Eye (tissue), 1 donor: ENCODE data around the gene KRT79.
"Not testable (repeated sequence)": the region's sequence is repeated elsewhere in the genome, so short reads cannot be mapped to it uniquely, and the experiment has no call there.

Experiments
- DNase-seq: peaks from one replicate; pipeline ENCODE4 v3.0.0-alpha.2; 2015

The KRT79 gene

DNA sequence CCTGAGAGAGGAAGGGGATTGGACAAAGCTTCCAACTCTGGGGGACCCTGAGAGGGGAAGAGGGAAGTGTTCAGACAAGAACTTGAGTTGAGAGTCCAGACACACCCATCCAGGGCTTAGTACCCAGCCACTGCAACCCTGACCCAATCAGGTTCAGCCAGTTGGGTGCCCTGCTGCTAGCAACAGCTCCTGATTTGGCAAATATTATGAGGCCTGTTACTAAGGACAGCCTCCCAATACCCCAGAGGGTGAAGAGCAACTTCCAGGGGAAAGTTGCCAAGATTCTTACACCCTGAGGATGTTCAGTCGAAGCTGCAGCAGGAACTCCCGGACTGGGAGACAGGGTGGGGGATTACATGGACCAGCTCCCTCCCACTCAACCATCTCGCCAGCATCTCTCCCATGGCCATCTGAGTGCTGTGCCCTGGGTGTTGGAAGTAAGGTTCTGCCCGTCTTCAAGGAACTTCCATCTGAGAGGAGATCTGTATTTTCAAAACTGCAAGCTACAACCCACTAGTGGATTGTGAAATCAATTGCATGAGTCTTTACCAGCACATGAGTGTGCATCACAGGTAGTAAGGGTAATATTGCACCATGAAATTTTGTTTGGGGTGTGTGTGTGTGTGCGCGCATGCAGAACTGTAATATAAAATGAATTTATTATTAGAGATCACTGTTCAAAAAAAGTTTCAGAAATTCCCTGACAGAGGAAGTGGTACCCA, 26.2 kb upstream of the KRT79 start:
- DNase-seq: no peak

DNA sequence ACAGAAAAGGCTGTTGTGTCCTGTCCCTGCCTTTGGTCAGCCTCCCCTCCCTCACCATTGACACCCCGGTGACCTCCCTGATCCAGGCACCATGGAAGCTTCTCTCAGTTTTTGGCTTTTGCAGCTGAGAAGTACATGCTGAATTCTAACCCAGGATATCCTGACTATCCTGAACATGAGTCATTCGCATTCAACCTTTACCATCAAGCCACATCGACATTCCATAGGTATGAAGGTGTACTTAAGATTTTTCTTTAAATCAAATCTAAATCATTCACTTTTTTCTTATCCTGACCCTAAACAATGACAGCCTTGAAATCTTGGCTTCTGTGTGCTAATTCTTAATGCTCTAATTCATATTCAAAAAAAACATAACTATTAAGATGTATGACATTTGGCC, 23.4 kb upstream of the KRT79 start:
- DNase-seq: no peak

DNA sequence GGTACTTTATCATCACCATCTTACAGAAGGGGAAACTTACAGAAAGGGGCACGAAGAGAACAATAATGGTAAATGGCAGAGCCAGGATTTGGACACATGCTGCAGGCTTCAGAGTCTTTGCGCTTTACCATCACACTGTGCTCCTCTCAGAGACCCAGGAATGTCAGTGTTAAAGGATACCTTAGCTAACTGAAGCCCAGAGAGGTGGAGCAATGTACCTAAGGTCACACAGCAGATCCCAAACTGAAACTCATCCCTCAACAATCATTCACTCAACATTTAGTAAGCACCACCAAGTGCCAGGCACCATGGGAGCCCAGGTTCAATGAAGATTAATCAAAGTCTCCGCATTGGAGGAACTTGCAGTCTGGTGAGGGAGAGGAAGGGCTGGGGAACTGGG, 22.7 kb upstream of the KRT79 start:
- DNase-seq: no peak

DNA sequence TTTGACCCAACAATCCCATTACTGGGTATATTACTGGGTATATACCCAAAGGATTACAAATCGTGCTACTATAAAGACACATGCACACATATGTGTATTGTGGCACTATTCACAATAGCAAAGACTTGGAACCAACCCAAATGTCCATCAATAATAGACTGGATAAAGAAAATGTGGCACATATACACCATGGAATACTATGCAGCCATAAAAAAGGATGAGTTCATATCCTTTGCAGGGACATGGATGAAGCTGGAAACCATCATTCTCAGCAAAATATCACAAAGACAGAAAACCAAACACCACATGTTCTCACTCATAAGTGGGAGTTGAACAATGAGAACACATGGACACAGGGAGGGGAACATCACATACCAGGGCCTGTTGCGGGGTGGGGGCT, 22.0 kb upstream of the KRT79 start:
- not testable (repeated sequence) for DNase-seq

DNA sequence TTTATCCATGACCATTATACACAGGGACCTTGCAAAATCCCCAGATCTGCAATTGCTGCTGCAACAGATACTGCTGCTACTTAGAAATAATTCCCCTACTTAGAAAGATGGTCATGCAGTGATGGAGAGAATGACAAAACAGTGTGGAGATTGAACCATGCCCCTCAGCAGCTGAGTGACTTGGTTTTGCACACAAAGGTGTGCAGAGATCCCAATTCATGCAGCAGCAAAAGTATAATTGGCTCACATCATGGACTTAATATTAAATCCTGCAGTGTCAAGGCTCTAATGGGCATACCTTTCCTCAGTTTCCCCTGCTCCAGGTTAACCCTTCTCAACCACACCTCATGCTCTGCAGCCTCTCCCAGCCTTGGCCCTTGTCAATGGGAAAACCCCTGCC, 17.7 kb upstream of the KRT79 start:
- no peak for DNase-seq

DNA sequence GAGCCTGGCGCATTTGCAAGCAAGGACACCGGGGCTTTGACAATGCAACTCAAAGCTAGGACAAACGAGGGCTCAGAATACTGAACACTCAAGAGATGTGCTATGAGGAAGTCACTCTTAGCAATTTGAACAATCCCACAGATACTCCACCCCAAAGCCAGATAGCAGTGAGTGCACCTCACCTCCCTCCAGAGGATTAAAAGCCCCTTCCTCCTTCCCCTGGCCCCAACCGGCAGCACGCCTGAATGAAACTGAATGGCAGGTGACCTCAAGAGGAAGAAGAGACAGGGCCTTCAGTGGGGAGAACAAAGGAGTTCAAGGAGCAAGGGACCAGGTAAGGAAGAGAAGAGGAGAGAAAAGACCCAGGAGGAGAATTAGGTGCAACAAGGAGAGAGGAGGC, 16.6 kb upstream of the KRT79 start:
- DNase-seq: no peak

DNA sequence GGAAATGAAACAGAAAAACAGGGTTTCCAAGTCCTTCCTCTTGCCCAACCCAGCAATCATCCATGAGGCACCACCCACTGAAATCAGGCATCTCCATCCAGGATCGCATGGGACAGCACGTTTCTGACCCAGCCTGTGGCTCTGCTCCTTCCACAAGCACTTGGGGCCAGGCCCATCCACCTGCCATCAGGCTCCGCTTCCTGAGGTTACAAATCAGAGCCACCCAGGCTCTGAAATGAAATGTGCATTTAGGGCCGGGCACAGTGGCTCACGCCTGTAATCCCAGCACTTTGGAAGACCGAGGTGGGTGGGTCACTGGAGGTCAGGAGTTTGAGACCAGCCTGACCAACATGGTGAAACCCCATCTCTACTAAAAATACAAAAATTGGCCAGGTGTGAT, 15.4 kb upstream of the KRT79 start:
- DNase-seq: no peak

DNA sequence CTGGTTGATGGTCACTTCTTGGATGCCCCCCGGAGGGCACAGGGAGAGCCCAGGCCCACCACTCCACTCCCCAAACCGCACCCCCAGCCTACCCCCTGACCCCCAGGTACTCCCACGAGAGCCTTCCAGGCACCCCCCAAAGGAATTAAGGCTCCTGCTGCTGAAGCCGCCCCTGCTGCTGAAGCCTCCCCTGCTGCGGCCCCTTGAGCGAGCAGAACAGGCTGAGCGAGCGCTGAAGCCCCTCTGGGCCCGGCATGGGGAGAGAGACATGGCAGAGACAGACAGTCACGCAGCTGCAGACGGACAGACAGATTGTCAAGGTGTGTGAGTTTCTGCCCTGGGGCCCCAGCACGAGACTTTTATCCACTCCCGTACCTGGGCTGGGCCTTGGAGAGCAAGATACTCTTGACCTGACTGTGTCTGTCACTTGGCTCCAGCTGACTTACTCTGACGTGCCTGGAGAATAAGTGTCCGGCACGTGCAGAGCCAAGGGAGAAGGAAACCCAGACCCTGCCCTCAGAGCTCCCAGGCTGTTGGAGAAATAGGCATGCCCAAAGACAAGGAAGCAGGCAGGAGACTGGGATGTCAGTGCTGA, 14.6 kb upstream of the KRT79 start, which contains the start of gene KRT78:
Gene KRT78, minus strand, starts transcription at position 334 of the 595 bp plus-strand sequence. Its CDS starts 64 bp downstream, at position 270.
- no peak for DNase-seq

DNA sequence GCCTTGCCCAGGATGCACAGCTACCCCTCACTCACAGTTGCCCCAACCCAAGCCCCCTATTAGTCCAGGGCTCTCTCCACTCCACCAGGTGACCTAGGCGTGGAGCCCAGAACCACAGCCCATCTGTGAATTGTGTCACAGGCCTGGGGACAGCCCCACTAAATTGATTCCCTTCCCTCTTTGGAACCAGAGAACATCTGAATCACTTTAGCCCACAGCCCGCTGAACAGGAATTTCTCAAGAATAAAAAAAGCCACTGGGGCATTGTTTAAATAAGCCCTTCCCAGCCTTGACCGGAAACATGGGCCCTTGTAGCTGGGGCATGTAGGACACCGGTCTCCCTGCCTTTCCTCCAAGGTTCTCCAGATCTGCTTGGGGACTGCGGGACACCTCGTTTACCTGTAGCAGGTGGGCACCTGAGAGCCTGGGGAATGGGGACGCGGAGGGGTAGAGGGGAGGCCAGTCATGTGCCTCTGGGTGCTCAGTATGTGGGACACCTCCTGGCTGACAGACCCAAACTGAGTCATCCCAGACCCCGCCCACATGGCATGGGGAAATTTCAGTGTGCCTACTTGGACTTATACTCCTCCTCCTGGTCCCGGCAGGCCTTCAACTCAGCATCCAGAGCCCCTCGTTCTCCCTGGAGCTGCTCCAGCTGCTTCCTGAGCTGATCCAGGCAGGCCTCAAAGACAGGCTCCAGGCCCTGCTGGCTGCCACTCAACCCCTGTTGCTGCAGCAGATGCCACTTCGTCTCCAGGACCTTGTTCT, 13.4 kb upstream of the KRT79 start:
- DNase-seq: no peak

DNA sequence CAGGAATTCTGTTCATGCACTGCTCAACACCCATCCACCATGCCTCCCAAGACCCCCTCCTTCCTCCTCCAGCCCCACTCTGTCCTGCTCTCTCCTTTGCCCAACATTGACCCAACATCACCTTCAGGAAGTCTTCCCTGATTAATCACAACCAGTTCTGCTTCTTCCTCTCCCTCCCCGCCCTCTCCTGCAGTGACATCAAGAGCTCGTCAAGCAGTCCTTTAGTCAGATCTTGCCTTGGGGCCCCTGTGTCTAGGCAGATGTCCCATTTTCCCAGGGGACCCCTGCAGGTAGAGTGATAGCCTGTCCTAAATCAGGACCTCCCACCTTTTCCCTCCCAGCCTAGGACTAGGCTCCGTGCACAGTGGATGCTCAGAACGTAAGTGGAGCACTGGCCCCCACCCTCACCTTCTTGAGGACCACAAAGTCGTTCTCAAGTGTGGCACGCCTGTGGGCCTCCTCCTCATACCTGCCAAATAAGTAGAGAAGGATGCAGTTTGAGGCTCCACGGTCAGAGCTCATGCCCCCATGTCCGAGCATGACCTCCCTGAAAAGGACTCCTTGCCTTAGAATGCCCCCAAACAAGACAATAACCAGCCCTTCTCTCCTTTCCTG, 12.4 kb upstream of the KRT79 start:
- DNase-seq: no peak

DNA sequence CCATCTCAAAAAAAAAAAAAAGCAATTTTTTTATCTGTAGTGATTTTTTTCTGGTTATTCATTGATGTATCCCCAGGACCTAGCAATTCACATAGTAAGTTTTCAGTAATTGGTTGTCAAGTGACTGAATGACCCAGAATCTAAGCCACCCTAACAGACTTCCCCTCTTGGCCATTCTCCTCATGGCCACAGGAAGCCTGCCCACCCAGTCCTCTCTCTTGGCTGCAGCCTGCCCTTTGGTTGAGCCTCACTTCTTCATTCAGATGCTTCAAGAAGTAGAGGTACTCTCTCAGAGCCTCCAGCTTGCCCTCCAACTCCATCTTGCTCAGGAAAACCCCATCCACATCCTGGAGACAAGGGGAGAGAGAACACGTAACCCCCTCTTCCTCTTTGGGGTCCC, 11.8 kb upstream of the KRT79 start:
- DNase-seq: no peak

DNA sequence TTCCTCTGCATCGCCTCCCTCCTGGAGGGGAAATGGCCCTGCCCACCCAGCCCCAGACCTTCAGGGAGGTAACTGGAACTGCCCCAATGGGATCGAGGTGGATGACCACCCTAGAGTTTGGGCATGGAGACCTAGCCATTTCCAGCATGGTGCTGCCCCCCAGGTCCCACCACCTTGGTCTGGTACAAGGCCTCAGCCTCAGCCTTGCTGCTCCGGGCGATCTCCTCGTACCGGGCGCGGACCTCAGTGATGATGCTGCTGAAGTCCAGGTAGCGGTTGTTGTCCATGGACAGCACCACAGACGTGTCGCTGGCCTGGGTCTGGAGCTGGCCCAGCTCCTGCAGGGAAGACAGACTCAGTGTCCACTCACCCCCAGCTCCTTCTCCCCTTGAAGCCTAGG, 10.3 kb upstream of the KRT79 start:
- no peak for DNase-seq

DNA sequence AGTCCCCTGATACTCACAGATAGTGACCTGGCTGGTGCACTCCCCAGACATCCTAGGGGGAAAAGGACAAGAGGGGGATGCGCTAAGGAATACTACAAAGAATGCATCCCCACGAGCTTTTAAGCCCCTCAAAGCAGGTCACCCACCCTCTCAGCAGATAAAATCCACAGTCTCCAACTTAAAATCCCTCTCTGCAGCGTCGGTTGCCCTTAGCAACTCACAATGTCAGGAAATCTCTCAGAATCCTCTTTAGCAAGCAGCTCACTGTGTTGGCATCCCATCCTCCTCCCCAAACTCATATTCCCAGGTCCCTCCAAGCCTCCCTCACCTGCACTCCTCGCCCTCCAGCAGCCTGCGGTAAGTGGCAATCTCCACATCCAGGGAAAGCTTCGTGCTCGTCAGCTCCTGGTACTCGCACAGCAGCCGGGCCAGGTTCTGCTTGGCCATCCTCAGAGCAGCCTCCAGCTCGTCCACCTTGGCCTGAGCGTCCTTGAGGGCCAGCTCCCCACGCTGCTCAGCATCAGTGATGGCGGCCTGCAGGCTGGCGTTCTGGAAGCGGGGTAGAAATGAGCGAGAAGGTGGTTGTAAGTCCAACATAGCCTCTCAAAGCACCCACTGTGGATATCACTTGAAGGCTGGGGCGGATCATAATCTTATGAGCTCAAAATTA, 5.5 kb upstream of the KRT79 start:
- no peak for DNase-seq

DNA sequence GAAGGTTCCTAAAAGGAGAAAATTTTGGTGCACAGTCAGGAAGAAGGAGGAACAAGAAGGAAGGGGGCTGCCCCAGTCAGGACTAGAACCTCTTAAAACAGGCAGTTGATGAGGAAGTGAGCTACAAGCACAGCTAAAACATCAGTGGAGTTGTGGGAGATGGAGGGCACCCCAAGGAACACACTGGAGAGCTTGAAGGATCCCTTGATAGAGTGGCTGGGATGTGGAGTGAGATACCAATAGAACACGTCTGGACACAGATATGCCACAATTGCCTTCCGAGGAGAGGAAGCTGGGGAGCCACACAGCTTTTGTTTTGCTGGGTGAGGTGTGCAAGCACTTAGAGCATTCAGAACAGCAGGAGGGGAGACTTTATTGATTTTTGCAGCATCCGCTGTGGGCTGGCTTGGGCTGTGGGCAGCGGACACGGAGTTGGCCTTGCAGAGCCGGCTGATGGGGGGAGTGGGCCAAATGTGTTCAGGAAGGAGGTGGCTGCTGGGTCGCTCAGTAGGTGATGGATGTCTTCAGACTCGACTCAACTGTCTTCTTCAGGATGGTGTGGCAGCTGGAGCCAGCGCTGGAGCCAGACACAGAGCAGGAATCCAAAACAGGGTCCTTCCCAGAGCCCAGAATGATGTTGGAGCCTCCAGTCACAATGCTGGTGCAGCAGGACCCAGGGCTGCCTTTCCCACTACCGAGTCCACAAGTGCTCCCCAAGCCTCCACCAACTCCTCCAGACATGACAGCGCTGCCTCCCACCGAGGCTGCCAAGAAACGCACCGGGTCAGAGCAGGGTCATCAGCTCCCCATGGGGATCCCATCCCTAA, 4.7 kb upstream of the KRT79 start:
- peak; percentile 47 for DNase-seq

DNA sequence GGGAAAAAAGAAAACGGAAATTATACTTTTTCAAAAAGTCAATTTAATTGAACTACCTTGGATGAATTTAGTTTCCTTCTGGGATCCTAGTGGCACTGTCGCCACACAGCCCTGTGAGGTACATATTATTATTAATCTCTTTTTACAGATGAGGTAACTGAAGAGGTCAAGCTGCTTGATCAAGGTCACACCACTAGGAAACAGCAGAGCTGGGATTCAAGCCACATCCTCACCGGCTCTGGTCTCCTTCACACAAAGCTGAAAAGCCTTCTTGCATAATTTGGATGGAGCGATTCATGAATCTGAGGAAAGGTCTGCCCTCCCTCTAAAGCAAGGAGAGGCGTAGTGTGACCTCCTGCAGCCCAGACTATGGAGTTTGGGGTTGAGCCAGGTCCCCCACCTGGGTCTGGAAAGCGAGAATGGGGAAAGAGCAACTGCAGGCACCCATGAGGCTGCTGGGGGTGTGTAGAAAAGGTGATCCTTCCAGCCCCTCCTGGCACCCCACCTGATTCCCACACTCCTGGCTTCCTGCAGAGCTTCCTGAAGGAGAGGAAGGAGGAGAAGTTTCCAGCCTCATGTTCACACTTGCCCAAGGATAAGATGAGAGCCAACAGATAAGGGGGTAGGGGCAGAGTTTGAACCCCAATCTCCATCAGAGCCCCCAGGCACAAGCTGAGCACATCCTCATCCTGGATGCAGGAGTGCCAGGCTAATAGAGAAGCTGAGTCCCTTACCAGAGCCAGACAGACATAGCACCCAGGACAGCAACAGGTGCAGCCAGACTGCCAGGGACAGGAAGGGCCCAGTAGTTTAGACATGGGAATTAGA, 3.9 kb upstream of the KRT79 start:
- no peak for DNase-seq

DNA sequence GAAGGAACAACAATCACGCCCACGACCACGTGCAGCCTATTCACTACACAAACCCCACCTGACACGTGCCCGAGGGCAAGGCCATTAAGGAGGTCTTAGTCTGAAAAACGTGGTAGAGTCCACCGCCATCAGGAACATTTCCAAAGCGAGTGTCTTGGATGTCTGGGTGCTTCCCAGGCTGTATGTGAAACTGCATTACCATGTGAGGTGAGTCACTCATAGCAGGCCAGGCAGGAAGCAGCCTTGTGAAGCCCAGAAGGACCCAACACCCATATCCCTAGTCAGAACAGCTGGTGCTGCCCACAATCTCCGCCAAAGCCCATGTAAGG, 3.3 kb upstream of the KRT79 start:
- DNase-seq: no peak

DNA sequence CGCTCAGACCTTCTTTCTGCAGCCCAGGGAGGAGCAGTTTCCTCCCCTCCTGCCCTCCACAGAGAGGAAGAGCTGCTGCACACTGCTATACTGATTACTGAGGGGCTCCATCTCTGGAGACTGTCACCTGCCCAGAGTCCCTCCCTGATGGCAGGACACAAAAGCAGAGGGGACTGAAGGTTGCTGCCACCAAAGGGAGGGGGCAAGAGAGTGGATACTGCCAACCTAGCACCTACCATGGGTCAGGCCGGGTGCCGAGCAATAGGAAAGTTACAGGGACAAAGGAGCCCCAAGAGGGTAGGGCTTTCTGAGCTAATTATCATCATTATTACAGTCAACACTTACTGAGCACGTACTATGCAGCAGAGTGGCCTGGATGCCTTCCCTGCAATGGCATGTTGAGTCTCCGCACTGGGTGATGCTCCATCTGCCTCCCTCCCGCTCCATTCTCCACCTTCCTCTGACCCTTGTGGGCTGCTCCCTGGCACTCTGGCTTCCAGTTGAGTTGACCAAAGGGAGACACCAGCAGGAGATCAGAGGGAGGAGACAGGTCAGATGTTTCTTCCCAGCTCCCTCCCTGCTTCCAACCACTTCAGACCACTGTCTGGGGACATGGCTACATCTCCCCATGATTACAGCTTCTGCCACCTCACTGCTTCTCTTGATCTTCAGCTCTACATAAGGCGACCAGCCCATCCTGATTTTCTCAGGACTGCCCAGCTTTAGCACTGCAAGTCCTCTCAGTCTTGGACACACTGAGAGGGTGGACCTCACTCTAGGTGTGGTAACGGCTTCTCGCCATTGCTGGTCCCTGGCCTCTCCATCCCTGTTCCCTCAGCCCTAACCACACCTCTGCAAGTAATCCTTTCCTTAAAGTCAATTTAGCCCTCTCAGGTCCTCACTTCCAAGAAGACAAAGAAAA, 2.6 kb upstream of the KRT79 start:
- DNase-seq: no peak

DNA sequence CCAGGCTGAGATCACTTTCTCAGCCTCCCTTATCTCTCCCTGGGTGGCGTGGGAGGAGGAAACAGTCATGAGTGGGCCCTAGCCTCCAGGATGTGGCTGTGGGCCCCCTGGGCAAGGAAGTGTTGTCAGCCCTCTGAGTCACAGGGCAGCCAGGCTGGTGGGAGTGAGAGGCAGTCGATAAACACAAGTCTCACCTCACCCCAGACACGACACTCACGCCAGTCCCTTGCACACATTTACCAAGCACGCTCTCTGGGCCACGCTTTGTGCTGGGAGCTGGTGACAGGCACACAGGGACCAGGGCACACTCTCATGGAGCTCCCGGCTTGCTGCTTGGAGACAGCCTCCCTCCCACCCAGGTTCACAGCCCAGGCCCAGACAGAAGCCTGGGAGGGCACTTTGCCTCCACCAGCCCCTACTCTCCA, 1.9 kb upstream of the KRT79 start:
- no peak for DNase-seq

DNA sequence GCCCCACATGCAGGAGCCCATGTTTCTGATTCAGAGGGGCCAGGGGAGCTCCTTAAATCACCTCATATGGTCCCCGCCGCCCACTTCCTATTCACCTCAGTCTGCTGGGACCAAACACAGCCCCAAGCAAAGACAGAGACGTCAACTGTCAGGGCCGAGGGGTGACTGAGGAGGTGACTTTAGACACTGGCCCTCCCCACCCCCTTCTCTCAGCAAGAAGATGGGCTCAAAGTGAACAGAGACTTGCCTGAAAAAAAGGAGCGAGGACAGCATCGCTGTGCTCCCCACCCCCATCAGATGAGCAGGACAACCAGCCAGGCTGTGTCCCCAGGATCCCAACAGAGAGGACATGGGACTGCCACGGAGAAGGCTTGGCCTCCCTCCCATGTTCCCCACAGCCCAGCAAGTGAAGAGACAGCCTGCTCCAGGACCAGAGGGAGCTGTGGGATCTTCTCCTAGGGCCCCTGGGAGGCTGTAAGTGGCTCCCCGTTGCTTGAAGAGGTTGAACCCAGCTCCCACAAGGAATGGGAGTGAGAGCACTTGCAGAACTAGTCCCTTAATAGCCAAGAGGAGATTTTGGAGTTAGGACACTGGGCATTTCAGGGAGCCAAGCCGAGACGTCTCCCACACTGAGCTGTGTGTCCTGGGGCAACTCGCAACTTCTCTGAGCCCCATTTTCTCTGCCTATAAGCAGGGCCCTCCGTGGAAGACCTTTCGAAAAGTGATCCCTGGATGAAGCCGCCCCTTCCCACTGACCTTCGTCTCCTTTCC, 1.3 kb upstream of the KRT79 start:
- no peak for DNase-seq

DNA sequence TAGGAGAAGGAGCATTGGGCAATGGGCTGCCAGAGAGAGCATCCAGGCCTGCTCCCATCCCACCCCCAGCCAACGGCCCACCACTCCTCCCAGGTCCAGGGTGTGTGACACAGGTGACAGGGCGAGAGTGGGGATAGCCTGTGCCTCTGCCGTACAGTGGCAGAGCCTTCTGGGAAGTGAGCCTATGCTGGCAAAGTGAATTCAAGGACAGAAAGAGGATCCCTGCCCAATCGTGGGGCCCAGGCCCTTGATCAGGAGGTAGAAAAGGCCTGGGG, 553 bp upstream of the KRT79 start:
- no peak for DNase-seq
